ENCODE measurements around the gene PCNX2. TPM values are rescaled to one million over a fixed set of nuclear protein-coding genes. Genes with fewer than 3 reads are reported as not detected.

The PCNX2 gene
- total and polyA plus RNA-seq, 2 experiments from 2014 or later: 42.9 to 88.3 TPM

- H3K27me3 Mint-ChIP-seq (ENCODE audit: insufficient read depth, low read depth, poor library complexity): no peaks in the 10 kb centered on the region
- no peaks in the 10 kb centered on the region for H3K36me3 ChIP-seq (ENCODE audit: insufficient read depth)
- ATAC-seq: no peak
- no peak overlapping the region for H3K27ac ChIP-seq (ENCODE audit: low read depth)
- TF ChIP-seq ZNF114 (CRISPR knock-in tag; IDR thresholded peaks at IDR 0.05) (no peak), CREB1 (CRISPR knock-in tag; IDR thresholded peaks at IDR 0.05; ENCODE audit: low read depth) (no peak), REST (IDR thresholded peaks at IDR 0.05; ENCODE audit: unreplicated experiment) (no peak), CTCF (conservative IDR thresholded peaks at IDR 0.05; ENCODE audit: low read depth in 2 of 2) (no peak), ETS1 (IDR thresholded peaks at IDR 0.05) (no peak), JUNB (IDR thresholded peaks at IDR 0.05; ENCODE audit: unreplicated experiment) (no peak), EZH2 (IDR thresholded peaks at IDR 0.05; ENCODE audit: low read depth, unreplicated experiment) (no peak), ZNF462 (CRISPR knock-in tag; IDR thresholded peaks at IDR 0.05) (no peak), STAT1 (IDR thresholded peaks at IDR 0.05; ENCODE audit: unreplicated experiment) (no peak), POLR2AphosphoS5 (IDR thresholded peaks at IDR 0.05; ENCODE audit: low read depth) (no peak), ZNF331 (CRISPR knock-in tag; IDR thresholded peaks at IDR 0.05; ENCODE audit: low read depth) (no peak), NANOG (IDR thresholded peaks at IDR 0.05; ENCODE audit: borderline replicate concordance) (no peak), EZH2phosphoT487 (IDR thresholded peaks at IDR 0.05; ENCODE audit: unreplicated experiment) (no peak)
- H3K4me1 ChIP-seq (ENCODE audit: insufficient read depth): peaks cover 33% of the 10 kb centered on the region
- no peaks in the 10 kb centered on the region for H3K27me3 ChIP-seq (ENCODE audit: insufficient read depth)
- no peak overlapping the region for H3K27ac Mint-ChIP-seq
- H3K4me2 ChIP-seq: no peak overlapping the region
- H2AFZ ChIP-seq: no peak overlapping the region
- no peak overlapping the region for H3K4me3 ChIP-seq
- H3F3A ChIP-seq (replicated peaks; ENCODE audit: low read depth): no peaks in the 10 kb centered on the region
- H3K79me2 ChIP-seq (replicated peaks; ENCODE audit: insufficient read depth): peaks cover 100% of the 10 kb centered on the region
- no peaks in the 10 kb centered on the region for H3K9me3 Mint-ChIP-seq
- no peak for DNase-seq (ENCODE audit: low spot score)
- H3K4me1 Mint-ChIP-seq: peaks cover 47% of the 10 kb centered on the region
- peaks cover 41% of the 10 kb centered on the region for H4K20me1 ChIP-seq (replicated peaks; ENCODE audit: insufficient read depth)
- peaks cover 47% of the 10 kb centered on the region for H3K36me3 Mint-ChIP-seq (ENCODE audit: low read depth)
- H3K4me3 Mint-ChIP-seq: no peak overlapping the region
- peaks cover 3% of the 10 kb centered on the region; the same call in 1 of the 2 replicates for H3K9me2 ChIP-seq (ENCODE audit: insufficient read depth)
These were observed 15.6 kb downstream of the PCNX2 start for GRCh38 chr1:233279971-233280370.
